UCSD-AML1 (cell line): ENCODE results near the gene PADI1.

Experiments
- DNase-seq: peaks from one replicate; lab custom pipeline; 2025; ENCODE audit not compliant: unreplicated experiment; lab: John Stamatoyannopoulos, UW

PADI1 gene

DNA sequence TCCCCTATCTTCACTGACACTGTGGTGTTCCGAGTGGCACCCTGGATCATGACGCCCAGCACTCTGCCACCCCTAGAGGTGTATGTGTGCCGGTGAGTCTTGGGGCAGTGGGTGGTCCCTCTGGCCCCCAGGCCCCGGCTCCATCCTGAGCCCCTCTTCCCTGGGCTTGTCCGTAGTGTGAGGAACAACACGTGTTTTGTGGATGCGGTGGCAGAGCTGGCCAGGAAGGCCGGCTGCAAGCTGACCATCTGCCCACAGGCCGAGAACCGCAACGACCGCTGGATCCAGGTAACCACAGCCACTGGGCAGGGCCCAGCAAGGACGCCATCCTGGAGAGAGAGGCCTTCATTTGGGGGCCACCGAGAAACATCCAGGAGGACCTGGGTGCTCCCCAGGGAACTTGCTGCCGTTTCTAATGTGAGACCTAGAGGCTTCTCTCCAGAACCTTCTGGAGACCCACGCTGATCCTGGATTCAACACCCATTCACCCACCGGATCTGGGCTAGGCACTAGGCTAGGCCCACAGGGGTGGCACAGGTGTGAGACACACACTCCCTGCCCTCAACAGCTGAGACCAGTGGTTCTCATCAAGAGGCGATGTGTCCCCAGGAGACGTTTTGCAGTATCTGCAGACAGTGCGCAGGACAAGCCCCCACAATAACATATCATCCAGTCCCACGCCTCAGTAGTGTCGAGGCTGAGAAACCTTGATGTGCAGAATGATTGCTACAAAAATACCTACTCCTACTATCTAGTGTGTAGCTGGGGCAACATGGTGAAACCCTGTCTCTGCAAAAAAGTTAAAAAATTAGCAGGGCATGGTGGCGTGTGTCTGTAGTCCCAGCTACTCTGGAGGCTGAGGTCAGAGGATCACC is 66.2 kb downstream of the PADI1 start:
- no peak for DNase-seq

DNA sequence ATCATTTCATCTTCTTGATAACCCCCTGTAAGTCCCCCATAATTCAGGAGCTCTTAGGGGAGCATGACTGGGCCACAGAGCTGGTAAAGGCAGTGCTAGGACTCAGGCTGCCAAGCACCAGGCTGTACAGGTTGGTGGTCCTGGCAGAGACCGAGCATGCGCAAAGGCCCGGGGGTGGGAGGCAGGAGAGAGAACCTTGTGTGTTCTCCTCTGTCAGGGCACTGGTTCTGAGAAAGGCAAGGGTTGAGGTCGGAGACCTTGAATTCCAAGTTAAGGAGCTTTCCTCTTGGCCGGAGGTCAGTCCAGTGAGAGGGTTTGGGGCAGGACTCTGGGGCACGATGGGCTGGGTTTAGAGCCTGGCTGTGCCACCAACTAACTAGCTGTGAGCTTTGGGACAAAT is 67.1 kb downstream of the PADI1 start:
- no peak for DNase-seq

DNA sequence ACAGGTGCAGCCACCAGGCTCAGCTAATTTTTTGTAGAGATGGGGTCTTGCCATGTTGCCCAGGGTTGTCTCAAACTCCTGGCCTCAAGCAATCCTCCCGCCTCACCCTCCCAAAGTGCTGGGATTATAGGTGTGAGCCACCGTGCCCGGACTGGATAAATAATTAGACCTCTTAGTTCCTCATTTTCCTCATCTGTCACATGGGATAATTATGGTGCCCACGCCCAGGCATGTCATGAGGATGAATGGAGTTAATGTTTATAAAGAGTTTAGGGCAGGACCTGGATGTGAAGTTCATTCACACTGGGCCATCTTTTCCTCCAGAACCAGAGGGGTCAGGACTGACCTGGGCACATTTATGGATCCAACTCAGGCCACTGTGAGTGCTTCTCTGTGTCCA is 67.7 kb downstream of the PADI1 start:
- DNase-seq: no peak

DNA sequence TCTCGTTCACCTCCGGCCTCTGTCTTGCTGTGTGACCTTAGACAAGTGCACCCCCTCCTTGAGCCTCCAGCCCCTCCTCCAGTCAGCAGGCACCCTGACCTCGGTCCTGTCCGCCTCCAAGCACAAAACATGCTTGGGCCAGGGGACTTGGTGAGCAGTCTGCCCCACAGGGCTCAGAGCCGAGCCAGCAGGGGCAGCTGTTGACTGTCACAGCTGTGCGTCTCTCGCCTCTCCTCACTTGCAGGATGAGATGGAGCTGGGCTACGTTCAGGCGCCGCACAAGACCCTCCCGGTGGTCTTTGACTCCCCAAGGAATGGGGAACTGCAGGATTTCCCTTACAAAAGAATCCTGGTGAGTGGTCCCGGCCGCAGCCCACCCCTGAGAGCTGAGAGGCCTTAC is 68.2 kb downstream of the PADI1 start:
- DNase-seq: no peak

DNA sequence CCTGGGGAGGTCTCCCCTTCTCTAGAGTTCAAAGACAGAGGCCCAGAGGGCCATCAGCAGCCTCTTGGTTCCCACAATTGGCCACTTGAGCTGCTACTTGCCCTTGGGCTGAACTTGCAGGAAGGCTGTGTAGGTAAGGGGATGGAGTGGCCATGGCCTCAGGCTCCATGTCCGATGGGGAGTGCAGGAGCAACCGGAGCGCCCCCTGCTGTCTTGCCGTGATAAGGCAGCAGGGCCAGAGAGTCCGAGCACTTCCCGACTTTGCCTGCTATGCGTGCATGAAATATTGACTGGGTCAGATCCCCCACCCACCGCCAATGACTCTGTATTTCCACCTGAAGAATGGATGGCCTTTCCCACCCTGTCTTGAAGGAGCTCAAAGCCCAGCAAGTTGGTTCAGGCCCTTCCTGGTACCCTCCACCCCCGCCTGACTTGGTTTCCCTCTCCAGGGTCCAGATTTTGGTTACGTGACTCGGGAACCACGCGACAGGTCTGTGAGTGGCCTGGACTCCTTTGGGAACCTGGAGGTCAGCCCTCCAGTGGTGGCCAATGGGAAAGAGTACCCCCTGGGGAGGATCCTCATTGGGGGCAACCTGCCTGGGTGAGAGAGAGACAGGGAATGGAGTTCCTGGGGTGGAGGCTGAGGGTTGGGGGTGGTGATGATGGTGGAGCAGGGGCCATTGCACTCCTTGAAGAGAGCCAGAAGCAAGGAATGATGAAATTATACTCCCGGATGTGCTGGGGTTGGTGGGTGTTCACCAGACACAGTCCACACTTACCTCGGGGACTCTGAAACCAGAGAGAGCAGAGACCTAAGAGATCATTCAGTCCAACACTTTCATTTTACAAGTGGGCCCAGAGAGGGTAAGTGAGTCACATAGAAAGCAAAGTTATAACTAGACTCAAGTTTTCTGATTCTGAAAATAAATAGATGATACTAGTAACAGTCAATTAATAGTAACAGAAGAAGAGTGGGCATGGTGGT is 69.5 kb downstream of the PADI1 start:
- DNase-seq: peak; percentile 81

DNA sequence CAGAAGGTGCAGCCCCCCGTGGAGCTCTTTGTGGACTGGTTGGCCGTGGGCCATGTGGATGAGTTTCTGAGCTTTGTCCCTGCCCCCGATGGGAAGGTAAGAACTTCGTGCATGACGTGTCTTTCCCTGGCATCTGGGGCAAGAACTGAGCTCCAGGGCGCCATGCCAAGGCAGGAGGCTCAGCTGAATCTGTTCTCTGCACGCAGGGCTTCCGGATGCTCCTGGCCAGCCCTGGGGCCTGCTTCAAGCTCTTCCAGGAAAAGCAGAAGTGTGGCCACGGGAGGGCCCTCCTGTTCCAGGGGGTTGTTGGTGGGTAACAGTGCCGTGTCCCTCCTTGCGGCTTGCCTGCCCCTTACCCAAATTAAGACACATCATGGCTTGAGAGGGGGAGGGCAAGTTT is 71.6 kb downstream of the PADI1 start:
- DNase-seq: peak; percentile 76

DNA sequence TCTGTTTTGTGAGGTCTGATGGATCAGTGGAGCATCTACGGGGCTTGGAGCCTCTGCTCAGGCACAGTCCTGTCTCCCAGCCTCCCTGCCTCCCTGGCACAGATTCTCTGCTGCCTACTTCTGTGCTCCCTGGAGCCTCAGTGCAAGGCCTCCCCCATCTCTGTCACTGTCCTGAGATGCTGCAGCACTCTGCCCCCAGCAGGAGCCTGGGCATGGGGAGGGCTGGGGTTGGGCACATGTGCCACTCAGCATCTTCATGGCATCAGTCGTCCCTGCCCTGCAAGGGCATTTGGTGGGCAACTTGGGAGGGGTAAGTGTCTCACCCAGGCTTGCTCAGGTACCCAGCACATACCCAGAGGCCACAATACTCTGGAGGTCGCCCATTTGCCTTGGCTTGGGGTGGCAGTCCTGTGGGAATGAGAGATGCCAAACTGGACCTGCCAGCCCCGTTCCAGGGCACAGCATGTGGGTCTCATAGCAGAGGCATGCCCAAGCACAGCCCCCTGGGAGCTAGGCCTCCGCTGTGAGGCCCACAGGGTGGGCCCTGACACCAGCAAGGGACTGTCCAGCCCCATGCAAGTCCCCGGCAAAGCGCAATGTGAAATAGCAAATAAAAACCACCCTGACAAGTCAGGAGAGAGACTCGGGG is 72.7 kb downstream of the PADI1 start:
- DNase-seq: no peak

DNA sequence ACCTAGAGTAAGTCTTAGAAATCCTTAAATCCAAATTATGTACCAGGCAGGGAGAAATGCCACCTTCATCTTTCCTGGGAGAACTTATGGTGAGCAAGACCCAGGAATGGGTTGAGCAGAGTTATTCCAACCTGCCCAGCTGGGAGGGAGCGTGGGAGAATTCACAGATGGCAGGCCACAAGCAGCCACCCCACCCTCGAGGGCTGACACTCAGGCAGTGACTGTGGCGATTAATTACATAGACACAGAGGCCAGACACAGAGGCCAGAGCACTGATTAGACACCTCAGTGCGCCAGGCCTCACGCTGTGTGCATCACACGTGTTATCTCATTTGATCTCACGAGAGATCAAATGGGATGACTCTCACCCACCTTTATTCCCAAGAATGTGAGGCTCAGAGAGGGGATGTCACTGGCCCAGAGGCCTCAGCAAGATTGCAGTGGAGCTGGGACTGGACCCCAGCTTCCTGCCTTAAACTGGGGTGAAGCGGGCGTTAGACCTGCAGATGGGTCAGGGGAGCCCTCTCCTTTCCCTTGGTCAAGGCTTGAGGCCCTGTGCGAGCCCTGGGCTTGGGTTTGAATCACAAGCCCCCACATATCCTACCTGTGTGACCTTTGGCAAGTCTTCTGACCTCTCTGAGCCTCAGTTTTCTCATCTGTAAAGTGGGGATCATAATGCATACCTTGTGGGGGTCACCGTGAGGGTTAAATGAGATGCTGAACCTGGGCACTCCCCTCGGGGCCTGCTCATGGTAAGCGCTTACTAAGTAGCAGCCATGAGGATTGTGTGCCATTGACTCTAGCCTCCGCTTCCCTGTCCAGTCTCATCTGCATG is 74.3 kb downstream of the PADI1 start:
- DNase-seq: no peak

DNA sequence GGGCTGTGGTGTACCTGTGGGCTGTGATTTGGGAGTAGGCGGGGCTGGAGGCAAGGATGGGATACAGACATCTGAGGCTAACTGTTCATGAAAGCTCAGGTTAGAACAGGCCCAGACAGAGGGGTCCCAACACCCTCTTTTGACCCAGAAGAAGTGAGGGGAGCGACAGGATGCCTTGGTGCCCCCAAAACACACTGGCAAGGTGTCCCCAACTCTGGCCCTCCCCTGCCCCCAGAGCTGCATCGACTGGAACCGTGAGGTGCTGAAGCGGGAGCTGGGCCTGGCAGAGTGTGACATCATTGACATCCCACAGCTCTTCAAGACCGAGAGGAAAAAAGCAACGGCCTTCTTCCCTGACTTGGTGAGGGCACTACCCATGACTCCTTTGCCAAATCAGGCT is 75.5 kb downstream of the PADI1 start:
- DNase-seq: no peak

DNA sequence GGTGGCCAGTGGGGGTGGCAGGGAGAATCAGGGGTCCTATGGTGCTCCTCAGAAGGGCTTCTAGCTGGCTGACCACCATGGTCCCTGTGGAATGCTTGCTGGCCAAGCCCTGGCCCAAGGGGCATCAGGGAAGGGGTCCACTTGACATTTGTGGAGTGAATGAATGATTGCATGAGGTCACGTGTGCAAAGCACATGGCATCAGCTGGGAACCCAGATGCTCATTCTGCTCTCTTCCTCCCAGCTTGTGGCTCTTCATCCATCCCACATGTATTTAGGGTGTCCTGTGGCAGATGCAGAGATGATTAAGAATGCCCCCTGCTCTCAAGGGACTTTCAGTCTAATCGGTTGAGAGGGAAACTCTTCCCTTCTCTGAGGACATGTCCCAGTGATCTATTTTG is 76.0 kb downstream of the PADI1 start:
- no peak for DNase-seq

DNA sequence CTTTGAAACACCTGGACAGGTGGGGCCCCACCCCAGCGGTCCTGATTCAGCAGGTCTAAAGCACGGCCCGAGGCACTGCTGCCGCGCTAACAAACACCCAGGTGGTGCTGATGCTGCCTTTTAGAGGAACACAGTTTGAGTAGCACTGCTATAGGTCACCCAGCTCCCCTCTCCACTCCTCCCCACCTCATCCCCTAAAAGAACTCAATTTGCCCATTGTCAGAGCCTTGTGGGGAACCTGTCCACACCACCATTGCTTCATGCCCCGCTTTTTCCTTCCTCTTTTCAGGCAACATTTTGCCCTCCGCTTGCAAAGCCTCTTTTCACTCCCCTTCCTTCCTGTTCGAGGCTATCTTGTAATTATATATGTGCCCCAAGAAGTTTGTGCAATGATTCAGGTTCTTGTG is 76.8 kb downstream of the PADI1 start:
- peak; percentile 71 for DNase-seq

DNA sequence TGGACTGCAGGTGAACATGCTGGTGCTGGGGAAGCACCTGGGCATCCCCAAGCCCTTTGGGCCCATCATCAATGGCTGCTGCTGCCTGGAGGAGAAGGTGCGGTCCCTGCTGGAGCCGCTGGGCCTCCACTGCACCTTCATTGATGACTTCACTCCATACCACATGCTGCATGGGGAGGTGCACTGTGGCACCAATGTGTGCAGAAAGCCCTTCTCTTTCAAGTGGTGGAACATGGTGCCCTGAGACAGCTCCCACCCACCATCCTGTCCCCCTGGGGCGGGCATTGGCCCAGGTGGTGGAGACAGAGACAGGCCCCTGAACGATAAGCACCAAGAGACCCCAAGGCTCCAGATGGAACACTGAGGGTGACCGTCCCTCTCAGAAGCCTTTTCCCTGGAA is 77.9 kb downstream of the PADI1 start:
- no peak for DNase-seq

DNA sequence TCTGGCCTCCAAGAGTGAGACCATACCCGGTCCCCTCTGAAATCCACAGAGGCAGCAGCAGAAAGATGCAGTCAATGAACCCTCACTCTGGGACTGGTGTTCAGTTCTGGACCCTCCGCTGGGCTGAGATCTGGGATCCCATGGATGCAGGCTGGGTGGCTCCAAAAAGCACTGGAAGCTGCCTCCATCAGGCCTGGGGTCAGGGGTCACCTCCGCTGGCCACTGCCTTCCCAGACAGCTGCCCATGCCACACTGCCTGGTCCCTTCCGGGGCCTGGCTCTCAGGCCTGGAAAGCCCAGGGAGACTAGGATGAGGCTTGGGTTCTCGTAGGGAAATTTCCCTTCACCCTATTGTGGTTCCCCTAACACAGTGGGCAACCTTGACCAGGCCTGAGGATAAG is 81.7 kb downstream of the PADI1 start:
- DNase-seq: no peak

DNA sequence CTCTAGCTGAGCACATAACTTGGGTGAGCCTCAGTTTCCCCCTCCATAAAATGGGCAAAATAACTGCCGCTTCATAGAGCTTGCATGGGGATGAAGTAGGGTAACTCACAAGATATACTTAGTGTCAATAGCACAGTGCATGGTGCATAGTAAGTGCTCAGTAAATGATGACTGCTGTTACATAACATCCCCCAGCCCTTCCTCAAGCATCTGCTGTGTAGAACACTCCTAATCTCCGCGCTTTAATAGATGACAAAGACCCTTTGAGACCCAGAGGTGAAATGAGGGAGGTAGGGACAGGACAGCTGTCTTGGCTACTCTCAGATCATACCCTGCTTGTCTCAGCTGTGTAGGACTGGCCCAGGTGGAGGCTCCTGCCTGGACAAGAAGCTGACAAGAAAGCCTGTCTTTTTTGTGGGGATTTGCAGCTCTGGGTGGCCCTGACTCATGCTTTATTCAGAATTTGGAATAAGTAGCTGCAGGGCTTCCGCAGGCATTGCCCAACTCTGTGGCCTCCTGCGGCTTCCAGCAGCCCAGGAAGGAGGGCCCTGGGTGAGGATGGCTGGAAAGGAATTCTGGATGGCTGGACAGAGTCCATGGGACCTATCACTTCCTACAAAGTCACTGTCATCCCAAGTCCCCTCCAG is 82.3 kb downstream of the PADI1 start:
- DNase-seq: peak; percentile 32

DNA sequence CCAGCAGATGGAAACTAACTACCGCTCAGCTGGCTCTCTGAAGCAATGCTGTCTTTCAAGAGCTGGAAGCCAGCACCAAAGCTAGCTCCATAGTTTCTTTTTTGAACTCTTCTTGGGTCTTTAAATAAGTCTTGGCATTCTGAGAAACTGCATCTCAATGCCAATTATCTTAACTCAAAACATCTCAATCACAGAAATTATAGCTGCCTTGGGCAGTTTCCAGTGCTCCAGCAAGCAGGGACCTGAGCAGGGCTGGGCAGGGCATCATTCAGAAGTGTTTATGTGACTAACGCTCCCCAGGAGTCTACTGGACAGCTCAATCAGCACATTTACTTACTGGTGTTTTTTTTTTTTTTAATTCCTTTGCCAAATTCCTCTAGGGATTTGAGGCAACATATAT is 84.8 kb downstream of the PADI1 start:
- DNase-seq: no peak

DNA sequence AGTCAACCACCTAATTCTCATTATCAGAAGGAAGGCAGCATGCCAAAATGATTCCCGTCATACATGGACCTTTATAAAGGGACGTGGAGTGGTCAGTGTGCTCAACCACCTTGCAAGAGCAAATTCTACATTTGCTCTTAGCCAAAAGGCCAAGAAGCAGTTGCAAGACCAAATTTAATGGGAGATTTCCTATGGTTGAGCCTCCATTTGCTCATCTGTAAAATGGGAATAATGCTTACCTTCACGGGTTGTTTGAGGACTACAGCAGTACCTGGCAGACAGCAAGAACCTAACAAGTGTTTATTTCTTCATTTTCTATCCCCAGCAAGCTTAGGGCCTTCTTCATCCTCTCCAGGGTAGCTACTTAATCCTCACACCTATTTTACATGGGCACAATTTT is 85.6 kb downstream of the PADI1 start:
- DNase-seq: no peak

DNA sequence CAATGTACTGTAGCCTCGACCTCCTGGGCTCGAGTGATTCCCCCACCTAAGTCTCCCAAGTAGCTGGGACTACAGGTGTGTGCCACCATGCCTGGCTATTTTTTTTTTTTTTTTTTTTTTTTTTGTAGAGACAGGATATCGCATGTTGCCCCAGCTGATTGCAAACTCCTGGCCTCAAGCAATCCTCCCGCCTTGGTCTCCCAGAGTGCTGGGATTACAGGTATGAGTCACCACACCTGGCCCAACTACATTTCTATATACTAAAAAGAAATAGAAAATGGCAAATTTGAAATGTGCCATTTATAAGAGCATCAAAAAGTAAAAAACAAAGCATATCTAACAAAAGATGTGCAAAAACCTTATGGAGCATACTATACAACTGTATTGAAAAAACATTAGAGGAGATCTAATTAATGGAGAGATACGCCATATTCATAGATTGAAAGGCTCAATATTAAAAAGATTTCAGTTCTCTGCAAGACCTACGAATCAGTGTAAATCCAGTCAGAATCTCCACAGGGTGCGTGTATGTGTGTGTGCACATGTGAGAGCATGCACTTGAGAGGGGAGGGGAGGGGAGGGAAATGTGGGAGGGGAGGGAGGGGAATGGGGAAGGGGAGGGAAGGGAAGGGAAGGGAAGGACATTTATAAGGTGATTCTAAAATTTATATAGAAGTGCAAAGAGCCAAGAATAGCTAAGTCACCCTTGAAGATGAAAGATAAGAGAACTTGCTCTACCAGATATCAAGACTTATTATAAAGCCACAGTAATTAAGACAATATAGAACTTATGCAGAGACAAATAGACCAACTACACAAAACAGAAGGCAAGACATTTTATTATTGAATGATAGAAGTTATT is 87.6 kb downstream of the PADI1 start:
- DNase-seq: no peak

DNA sequence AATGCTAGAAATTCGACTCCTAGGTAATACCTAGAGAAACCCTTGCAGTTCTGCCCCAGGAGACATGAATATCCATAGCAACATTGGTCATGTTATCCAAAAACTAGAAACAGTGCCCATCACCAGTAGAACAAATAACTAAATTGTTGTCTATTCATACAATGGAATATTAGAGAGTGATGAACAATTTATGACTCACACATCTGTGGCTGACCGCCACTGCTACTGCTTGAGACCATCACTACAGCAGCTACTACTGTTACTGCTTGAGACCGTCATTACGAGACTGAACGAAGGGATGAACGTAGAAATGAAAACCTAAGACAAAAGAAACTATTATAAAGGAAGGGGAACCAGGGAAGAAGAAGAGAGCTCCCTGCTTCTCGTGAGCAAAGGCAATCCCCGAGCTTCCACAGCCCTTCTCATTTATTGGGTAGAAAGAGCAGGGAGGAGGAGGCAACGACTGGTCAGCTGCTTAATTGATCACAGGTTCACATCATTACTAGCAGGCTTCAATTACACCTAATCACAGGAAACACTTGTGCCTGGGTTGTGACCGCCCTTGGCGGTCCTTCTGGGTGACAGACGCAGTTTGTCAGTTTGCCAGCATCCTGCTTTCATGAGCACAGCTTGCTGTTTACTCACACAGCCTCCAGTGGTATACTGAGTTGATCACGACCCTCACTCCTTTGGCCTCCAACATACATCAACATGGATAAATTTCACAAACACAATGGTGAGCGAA is 88.9 kb downstream of the PADI1 start:
- DNase-seq: no peak
